ENCODE measurements around the gene DNM3.
A peak's percentile ranks its signal among the peaks of the same experiment; 100 is the strongest.
"Not testable (repeated sequence)": the region's sequence is repeated elsewhere in the genome, so short reads cannot be mapped to it uniquely, and the experiment has no call there.

Gene DNM3

GRCh38 chr1:172043900-172044299 lies 202.6 kb downstream of the DNM3 start:
- DNase-seq: no peak

DNA sequence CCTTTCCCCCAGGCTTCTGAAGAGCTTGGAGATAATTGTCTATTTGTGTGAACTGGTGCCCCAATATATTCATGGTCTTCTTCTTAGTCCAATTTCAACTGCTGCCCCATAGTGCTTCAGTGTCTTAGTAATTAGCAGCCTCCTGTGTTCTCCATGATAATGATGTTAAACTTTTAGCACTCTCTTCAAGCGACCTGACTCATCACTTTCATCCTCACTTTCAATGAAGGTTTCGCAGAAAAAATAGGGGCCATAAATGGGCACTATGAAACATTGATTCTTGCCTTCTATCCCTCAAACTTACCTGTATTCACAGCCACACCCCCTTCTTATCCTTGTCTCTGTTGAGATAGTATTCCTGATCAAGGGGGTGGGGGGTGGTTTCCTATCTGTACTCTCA lies 210.6 kb downstream of the DNM3 start:
- no peak for DNase-seq

DNA sequence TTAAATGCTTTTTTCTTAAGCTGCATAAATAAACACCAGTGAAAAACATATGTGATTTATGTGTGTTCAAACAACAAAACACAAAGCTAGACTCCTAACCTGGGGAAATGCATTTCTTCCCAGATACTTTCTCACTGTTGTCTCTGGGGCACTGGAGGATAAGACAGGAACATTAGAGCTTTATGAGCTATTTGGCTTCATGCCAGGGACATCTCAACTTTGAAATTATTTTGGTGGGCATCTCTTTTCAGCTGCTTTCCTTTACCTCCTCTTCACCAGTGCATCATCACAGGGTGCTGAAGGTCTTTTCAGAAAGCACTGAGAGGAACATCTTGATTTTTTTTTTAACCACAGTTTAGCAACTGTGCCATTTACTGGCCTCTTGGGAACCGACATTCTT lies 212.9 kb downstream of the DNM3 start:
- no peak for DNase-seq

DNA sequence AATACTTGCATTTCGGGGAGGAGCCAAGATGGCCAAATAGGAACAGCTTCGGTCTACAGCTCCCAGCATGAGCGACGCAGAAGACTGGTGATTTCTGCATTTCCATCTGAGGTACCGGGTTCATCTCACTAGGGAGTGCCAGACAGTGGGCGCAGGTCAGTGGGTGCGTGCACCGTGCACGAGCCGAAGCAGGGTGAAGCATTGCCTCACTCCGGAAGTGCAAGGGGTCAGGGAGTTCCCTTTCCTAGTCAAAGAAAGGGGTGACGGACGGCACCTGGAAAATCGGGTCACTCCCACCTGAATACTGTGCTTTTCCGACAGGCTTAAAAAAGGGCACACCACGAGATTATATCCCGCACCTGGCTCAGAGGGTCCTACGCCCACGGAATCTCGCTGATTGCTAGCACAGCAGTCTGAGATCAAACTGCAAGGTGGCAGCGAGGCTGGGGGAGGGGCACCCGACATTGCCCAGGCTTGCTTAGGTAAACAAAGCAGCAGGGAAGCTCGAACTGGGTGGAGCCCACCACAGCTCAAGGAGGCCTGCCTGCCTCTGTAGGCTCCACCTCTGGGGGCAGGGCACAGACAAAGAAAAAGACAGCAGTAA lies 214.6 kb downstream of the DNM3 start:
- DNase-seq: not testable (repeated sequence)

GRCh38 chr1:172068334-172068733 lies 227.0 kb downstream of the DNM3 start:
- no peak for DNase-seq

DNA sequence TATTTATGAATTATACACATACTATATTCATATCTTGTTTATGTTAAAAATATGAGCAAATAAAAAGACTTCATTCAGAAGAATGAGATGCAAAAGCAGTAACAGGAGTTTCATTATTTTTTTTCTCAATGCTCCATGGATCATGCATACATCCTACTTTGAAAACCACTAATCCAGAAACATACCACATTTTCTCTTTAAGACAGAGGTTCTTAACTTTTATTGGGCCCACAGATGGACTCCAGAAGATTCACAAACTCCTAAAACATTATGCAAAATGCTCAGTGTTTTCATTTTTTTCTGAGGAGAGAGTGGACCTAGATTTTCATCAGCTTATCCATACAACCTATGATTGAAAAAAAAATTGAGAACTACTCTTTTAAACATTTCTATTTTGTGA lies 227.8 kb downstream of the DNM3 start:
- DNase-seq: no peak

GRCh38 chr1:172069534-172069933 lies 228.2 kb downstream of the DNM3 start:
- DNase-seq: no peak

DNA sequence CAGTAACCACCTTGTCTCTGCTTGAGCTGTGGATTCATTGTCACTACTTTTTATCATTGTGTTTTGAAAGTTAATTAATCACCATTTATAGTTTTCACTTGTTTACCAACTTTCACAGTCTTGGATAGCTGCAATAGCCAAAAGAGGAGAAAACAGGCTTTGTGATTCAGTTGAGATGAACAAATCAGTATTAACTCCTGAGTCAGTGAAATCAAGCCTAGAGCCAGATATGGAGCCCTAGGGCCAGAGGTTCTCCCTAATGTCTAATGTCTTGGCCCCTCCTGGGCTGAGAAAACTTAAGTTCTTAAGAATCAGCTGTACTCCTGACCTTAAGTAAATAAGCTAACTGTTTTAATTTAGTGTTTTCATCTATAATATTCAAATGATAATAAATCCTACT lies 228.8 kb downstream of the DNM3 start:
- no peak for DNase-seq

DNA sequence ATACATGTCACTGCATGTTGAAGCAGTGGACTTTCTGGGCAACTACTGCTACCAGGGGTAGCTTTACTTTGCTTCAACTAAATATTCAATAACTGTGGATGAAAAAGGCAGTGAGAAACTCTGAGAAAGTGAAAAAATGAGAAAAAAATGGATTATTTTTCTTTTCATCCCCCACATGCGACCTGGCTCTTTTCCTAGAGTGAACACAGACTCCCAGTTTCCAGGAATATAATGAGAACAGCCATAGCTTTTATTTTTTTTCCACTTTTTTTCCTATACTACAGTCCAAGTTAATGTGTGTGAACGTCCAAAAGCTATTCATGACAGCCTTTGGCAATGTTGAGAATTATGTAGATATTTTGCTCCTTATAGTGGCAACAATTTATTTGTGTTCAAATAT lies 230.4 kb downstream of the DNM3 start:
- DNase-seq: no peak

DNA sequence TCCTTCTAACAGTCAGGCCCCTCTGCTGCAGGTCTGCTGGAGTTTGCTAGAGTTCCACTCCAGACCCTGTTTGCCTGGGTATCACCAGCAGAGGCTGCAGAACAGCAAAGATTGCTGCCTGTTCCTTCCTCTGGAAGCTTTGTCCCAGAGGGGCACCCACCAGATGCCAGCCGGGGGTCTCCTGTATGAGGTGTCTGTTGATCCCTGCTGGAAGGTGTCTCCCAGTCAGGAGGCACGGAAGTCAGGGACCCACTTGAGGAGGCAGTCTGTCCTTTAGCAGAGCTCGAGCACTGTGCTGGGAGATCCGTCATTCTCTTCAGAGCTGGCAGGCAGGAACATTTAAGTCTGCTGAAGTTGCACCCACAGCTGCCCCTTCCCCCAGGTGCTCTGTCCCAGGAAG lies 238.6 kb downstream of the DNM3 start:
- not testable (repeated sequence) for DNase-seq

GRCh38 chr1:172083191-172083590 lies 241.9 kb downstream of the DNM3 start:
- DNase-seq: no peak

GRCh38 chr1:172084876-172085275 lies 243.6 kb downstream of the DNM3 start:
- DNase-seq: no peak

GRCh38 chr1:172085317-172085716 lies 244.0 kb downstream of the DNM3 start:
- DNase-seq: no peak

GRCh38 chr1:172086137-172086536 lies 244.8 kb downstream of the DNM3 start:
- DNase-seq: no peak

DNA sequence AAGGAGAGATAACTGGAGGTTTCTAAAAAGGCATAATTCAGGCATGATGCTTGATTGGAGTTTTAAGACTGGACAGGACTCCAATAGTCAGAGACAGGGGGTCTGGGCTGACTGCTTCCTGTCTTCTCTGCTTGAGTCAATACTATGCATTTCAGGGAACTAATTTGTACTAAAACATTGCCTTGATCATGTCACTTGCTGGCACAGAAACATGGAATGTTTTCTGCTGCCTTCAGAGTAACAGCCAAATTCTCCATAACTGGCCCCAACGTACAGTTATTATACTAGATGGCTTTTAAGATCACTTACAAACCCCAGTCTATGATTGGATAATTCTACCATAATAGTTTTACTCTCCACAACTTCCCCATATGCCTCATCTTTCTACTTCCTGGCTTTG lies 247.0 kb downstream of the DNM3 start:
- no peak for DNase-seq

DNA sequence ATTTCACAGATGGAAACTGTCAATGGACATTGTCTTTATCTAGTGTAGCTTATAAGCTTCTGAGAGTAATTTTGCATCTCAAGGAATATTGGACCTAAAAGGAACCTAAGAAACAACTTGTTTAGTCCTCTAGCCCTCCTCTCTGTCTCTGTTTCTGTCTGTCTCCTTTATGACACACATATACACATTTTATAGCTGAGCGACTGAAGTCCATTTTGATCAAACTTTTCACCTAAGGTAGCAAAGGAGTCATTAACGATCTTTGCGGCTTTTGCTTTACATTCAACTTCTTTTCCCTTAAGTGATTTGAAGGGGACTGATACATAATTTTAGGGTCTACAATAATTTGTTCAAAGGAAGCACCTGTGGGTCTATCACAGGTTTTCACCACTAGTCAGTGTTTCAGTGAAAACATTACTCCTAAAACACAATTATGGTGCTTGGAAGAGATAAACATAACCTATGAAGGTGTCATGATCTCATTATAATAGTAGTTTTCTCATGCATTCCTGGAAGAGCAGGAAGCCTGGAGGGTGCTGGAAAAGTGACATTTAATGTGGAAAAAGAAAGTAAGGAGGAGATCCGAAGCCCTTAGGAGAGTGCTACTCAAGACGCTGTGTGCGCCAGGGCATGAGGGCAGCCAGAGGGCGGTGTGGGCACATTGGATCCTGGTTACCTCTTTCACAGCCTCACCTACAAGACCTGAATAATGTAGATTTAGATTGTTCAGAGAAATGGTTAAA lies 248.6 kb downstream of the DNM3 start:
- DNase-seq: peak; percentile 49

GRCh38 chr1:172090511-172090817 lies 249.2 kb downstream of the DNM3 start:
- DNase-seq: no peak

DNA sequence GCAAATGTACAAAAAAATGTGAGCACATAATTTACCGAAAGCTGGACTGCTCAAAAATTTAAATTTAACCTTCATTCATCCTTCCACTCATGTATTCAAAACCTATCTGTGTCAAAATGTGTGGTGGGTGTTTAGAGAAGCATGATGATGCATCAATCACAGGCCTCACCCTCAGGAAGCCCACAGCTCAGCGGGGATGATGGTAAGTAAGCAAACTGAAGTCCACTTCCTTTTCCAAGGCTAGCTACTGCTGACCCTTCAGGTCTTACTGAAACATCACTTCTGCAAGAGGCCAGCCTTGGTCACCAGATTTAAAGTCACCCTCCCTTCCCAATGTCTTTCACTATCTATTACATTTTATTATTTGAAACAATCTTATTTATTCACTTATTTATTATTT lies 254.5 kb downstream of the DNM3 start:
- DNase-seq: no peak

DNA sequence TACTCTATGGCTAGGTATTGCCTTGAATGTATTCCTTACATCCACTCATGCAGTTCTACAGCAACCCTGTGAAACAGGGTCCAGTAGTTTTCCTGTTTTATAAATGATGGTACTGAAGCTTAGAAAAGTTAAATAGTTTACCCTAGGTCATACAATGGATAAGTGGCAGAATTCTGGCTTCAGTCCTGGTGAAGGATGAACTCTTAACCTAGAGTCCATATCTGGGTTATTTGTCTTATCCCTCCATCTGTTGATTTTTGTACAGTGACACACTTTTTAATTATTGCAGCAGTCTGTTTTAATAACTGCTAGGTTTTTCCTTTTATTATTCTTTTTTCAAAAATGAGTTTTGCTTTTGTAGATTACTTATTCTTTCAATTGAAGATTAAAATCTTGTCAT lies 263.9 kb downstream of the DNM3 start:
- DNase-seq: no peak

- no peak for DNase-seq
Measured at GRCh38 chr1:172107316-172107975, 266.1 kb downstream of the DNM3 start.

DNA sequence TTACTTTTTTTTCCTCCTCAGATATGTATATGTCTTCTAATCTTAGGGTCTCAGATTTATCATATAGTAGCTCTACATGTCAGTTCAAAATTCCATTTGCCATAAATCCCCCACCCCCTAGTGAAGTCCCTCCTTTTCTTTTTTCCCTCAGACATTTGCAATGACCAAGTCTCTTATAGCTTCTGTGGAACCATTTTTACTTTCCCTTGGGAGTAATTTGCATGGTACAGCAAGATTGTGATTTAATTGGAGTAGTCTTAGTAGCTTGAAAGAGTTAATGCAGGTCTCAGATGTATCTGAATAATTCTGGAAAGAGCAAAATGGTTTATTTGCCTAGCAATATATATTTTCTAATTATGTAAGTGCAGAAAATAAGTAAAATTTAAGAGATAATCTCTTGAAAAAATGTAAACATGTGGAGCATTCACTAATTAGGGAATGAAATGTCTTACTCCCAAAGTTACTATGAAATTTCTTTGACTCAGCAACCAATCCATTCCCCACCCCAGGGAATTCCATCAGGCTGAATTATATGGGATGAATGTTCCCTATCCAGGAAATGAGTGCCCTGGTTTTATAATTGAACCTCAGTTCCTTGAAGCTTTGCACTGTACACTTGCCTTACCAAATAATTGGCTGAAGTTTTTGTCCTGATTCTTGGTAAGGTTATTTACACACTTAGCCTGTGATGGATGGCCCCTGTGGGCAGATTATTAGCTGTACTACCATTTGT lies 267.0 kb downstream of the DNM3 start:
- DNase-seq: no peak

- no peak for DNase-seq
Measured at GRCh38 chr1:172109359-172109758, 268.1 kb downstream of the DNM3 start.

DNA sequence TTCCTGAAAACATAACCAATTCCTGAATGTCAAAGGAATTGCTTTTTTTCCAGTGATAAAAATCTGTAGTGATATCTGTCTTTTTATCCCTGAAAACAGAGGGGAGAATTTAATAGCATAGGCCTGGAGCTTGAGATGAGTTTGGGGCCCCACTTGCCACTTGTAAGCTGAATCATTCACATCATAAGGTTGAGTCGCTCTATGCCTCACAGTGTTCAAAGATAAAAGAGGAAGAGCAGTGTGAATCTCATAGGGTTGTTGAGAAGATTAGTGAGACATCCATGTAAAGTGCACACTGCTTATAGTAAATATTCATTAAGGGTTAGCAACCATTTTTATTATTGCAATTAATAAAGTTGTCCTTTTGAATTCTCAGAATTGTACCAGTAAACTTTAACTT lies 271.3 kb downstream of the DNM3 start:
- no peak for DNase-seq

DNA sequence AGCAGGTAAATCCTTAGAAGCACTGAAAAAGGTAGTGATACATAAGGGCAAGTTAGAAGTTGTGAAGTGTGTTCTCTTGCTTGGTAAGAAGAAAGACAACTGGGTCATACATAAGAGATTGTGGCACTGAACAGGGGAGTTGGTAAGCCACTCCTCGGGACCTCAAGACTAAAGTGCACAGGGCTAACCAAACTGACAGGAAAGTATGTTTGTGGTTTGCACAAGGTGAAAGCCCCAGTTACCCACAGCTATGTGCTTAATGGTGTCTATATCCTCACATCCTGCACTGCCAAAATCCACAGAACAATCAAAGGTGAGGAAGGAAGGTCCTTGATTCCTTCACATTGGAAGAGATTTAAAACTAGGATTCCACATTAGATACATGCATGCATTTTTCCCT lies 276.5 kb downstream of the DNM3 start:
- no peak for DNase-seq

All from stimulated activated CD4-positive, alpha-beta T cell treated with anti-CD3 and anti-CD28 coated beads, Interleukin-12 subunit alpha, Interleukin-12 subunit beta, amount 100 ng/mL, for 4 hours (primary cell).